HG02943 (cell line): ENCODE measurements around the gene ANKRD26.
"Not testable (repeated sequence)": the region's sequence is repeated elsewhere in the genome, so short reads cannot be mapped to it uniquely, and the experiment has no call there.

Experiments
- ATAC-seq: cut with Tn5 transposase; IDR thresholded peaks from one replicate; pipeline ENCODE4 v1.9.1; 2021; ENCODE audit warnings: mild to moderate bottlenecking, low read depth, moderate library complexity; ENCODE audit not compliant: unreplicated experiment

ANKRD26 gene

DNA sequence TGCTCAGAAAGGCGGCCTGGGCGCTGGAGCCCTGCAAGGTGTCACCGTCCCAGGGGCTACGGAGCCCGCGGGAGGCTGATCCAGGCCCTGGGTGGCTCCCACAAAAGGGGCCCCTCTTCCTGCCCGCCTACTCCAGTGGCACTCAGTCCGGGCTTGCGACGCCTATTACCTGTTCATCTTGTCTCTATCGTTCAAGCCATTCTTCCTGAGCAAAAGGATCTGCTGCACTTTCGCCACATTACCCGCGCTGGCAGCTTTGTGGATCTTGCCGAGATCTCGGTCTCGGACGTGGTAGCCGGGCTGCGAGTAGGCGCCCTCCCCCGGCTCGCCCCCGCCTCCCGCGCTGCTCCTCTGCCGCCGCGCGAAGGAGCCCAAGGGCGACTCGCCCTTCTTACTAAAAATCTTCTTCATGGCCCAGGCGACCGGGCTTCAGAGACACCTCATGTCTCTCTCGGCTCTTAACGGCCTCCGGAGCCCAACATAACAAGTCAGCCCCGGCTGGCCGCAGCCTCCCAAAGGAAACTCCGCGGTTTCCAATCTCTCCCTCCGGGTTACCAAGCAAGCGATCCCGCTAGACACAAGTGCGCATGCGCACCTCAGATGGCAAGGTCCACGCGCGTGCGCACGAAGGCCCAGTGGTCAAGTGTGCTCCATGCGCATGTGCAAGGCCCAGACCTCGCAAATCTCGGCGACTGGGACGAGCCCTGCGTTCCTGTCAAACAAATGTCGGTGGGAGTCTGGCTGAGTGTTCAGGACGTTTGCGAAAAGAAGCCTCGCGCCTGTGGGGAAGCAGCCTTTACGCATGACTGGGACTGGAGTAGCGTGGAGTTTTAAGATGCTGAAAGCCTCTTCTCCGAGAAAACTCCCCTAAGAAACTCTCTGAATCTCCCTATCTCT lies at the start of gene ANKRD26:
ANKRD26 (minus strand) TSS at position 579 of the 897 bp plus-strand sequence; CDS start at position 411, 168 bp downstream.
- ATAC-seq, result peak; percentile 80

GRCh38 chr10:27147701-27148100 lies 47.4 kb upstream of the ANKRD26 start:
- no peak for ATAC-seq

GRCh38 chr10:27145937-27146336 lies 45.6 kb upstream of the ANKRD26 start:
- ATAC-seq, result no peak

DNA sequence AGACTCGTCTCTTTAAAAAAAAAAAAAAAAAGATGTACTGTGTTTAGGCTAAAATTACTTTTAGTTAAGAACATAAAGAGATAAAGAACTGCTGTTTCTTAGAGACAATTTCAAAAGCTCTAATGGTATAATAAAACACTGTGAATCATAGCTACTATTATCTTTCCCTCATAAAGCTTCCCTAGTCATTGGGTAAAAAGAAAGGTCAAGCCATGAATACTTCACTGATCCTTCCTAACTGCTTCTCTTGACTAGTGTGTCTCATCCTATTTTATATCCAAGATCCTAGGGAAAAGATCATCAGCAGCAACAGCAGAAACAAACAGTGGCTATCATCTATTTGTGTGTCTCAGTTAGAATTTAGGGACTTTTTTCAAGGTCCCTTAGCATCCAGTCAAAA lies 43.4 kb upstream of the ANKRD26 start:
- no peak for ATAC-seq

GRCh38 chr10:27138277-27138676 lies 38.0 kb upstream of the ANKRD26 start:
- no peak for ATAC-seq

- no peak for ATAC-seq
Observed at GRCh38 chr10:27134371-27134770, 34.1 kb upstream of the ANKRD26 start.

GRCh38 chr10:27108165-27108564 lies 7.9 kb upstream of the ANKRD26 start:
- ATAC-seq, result no peak

- ATAC-seq, result no peak
Observed at GRCh38 chr10:27104919-27105318, 4.6 kb upstream of the ANKRD26 start.

DNA sequence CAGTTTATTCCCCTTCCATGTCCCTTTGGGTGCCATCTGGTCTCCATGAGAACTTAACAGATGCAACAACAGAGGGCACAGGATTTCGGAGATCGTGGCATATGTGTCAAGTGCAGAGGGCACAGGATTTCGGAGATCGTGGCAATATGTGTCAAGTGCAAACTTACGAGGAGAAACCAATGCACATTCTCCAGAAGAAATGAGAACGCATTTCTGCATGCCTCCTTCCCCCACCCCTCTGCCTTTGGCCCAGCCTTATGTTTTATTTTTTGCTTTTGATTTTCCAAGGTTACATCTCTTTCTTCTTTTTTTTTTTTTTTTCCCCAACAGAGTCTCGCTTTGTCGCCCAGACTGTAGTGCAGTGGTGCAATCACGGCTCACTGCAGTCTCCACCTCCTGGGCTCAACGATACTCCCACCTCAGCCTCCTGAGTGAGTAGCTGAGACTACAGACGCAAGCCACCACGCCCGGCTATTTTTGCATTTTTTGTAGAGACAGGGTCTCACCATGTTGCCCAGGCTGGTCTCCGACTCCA lies 586 bp upstream of the ANKRD26 start:
- ATAC-seq, result no peak

DNA sequence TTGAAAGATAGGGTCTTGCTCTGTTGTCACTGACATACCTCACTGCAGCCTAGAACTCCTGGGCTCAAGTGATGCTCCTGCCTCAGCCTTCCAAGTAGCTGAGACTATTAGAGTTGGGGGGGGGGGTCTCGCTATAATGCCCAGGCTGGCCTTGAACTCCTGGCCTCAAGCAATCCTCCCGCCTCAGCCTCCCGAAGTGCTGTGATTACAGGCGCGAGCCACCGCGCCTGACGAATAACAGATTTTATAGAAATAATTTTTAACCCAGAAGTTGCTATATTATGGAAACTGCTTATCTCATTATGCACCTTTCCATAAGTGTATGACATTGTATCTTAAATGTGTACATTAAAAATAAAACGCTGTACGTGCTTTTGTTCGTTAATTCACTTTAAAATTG lies 846 bp downstream of the ANKRD26 start:
- ATAC-seq, result no peak

GRCh38 chr10:27088119-27089044 lies 11.9 kb downstream of the ANKRD26 start:
- no peak for ATAC-seq

- ATAC-seq, result no peak
Observed at GRCh38 chr10:27072436-27073114, 27.7 kb downstream of the ANKRD26 start.

DNA sequence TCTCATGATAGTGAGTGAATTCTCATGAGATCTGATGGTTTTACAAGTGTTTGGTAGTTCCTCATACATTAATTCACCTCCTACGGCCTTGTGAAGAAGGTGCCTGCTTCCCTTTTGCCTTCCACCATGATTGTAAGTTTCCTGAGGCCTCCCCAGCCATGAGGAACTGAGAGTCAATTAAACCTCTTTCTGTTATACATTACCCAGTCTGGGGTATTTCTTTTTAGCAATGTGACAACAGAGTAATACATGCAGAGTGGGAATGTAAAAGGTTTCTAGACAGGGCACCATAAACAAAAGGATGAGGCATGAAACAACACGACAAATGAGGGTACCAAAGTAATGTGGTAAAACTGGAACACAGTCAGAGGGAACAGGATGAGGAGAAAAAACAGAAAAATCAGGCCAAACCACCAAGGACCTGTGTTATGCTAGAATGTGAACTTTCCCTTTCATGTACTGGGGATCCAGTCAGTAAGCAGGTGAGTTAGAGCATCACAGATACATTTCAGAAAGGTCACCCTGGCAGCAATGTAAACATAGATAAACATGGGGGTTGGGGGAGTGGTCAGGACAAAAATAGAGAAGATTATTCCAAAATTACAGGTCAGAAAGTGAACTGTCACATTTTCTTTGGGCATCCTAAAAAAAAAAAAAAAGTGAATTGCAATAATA lies 31.9 kb downstream of the ANKRD26 start:
- no peak for ATAC-seq

DNA sequence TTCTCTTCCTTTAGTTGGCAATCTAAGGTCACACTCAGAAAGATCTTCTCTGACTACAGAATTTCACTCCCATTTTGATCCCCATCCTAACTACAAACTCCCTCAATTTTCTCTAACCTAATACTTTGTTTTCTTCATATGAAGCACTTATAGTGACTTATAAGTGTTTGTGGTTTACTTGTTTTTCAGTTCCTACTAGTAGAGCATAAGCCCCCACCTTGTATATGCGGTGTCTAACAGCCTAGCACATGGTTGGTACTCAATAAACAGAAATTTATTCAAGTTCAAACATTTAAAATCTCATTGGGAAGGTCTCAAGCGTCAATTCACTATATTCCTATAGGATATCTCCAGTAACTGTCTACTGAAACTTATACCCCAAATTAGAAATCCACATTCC lies 35.2 kb downstream of the ANKRD26 start:
- ATAC-seq, result no peak

GRCh38 chr10:27052656-27053055 lies 47.6 kb downstream of the ANKRD26 start:
- no peak for ATAC-seq

DNA sequence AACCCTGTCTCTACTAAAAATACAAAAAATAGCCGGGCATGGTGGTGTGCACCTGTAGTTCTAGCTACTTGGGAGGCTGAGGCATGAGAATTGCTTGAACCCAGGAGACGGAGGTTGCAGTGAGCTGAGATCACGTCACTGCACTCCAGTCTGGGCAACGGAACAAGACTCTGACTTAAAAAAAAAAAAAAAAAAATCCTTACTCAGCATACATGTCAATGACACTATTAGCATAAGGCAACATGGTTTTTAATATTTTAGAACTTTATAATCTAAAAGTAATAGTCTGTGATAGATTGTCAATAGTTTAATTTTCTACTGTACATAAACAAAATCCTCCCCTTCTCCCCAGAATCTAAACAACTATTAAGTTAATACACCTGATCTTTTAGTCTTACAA lies 55.0 kb downstream of the ANKRD26 start:
- not testable (repeated sequence) for ATAC-seq

DNA sequence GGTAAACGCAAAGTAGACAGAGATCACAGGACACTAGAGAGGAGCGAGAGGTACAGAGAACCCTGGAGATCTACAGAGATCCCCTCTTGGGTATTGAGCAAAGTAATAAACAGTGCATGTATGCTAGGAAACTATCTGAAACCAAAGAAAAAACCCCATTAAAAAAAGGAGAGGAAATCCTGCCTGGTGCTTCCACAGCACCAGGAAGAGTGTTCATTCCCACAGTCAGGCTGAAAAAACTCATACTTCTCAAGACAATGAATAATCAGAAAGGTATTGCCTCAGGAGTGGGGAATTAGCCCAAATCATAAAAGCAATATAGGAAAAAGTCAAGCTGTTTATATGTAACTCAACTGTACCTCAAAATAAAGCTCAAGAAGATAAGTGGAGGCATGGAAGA lies 59.1 kb downstream of the ANKRD26 start:
- no peak for ATAC-seq

DNA sequence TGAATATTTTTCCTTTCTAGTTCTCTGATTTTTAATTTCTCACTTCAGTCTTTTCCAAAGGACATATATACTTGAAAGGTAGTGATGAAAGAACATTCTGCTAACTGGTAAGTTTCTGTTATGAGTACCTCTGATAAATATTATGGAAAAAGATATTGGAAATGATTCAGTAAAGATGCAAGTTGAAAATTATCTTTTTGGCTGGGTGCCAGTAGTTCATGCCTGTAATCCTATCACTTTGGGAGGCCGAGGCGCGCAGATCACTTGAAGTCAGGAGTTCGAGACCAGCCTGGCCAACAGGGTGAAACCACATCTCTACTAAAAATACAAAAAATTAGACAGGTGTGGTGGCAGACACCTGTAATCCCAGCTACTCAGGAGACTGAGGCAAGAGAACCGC lies 62.1 kb downstream of the ANKRD26 start:
- no peak for ATAC-seq

DNA sequence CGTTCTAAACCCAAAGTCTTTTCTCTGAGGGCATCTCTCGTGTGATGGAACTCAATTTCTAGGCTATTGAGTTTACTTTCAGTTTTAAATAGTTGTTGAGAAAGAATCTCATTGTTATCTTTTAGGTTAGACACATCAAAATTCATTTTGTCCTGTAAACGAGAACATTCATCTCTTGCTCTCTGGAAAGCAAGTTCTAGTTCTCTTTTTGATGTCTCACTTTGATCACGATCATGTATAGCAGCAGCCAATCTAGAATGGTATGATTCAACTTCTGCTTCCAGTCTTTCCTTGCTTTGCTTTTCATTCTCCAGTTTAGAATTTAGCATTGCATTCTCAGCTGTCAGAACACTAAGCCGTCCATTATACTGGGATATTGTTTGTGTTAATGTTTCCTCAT lies 65.1 kb downstream of the ANKRD26 start:
- no peak for ATAC-seq

GRCh38 chr10:27030060-27030459 lies 70.2 kb downstream of the ANKRD26 start:
- ATAC-seq, result no peak
